ENCODE measurements around the gene NDP.

Gene NDP

DNA sequence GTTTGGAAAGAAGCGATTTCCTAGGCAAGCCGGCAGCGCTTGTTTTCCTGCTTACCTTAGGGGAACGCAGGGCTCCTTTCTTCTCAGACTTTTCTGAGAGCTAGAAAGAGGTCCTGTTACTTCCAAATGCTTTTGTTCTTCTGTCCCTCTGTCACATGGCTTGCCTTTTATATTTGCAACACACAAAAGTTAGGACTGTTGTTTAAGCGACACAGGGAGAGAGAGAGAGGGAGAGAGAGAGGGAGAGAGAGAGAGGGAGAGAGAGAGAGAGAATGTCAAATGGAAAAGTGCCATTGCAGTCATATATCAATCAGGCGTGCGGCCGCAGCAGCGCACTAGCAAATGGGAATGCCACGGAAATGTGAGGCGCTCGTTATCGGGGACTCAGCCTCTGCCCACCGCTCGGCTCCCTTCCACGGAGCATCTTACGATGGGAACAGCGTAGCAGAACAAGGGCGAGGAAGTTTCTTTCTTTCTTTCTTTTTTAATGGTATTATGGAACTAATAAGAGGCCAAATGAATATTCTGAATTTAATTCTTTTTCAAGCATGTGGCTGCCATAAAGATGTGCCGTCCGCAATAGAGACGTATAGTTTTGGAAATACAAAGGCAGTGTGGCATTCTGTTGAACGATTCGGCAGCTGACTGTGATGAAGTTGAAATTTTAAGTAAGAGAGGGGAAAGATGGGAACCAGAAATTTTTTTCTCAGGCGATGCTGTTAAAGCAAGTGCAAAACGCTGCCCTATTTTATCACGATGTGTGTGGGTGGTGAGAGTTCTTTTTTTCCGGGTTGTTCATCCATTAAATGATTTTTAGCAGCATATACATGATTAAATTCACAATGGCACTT is at the start of gene NDP (continued):
- TF ChIP-seq, protein P1, sequence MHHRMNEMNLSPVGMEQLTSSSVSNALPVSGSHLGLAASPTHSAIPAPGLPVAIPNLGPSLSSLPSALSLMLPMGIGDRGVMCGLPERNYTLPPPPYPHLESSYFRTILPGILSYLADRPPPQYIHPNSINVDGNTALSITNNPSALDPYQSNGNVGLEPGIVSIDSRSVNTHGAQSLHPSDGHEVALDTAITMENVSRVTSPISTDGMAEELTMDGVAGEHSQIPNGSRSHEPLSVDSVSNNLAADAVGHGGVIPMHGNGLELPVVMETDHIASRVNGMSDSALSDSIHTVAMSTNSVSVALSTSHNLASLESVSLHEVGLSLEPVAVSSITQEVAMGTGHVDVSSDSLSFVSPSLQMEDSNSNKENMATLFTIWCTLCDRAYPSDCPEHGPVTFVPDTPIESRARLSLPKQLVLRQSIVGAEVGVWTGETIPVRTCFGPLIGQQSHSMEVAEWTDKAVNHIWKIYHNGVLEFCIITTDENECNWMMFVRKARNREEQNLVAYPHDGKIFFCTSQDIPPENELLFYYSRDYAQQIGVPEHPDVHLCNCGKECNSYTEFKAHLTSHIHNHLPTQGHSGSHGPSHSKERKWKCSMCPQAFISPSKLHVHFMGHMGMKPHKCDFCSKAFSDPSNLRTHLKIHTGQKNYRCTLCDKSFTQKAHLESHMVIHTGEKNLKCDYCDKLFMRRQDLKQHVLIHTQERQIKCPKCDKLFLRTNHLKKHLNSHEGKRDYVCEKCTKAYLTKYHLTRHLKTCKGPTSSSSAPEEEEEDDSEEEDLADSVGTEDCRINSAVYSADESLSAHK (tag by site-specific recombination; IDR thresholded peaks at IDR 0.05) = no peak
- TF ChIP-seq, protein P2, sequence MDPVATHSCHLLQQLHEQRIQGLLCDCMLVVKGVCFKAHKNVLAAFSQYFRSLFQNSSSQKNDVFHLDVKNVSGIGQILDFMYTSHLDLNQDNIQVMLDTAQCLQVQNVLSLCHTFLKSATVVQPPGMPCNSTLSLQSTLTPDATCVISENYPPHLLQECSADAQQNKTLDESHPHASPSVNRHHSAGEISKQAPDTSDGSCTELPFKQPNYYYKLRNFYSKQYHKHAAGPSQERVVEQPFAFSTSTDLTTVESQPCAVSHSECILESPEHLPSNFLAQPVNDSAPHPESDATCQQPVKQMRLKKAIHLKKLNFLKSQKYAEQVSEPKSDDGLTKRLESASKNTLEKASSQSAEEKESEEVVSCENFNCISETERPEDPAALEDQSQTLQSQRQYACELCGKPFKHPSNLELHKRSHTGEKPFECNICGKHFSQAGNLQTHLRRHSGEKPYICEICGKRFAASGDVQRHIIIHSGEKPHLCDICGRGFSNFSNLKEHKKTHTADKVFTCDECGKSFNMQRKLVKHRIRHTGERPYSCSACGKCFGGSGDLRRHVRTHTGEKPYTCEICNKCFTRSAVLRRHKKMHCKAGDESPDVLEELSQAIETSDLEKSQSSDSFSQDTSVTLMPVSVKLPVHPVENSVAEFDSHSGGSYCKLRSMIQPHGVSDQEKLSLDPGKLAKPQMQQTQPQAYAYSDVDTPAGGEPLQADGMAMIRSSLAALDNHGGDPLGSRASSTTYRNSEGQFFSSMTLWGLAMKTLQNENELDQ (tag by site-specific recombination; IDR thresholded peaks at IDR 0.05; ENCODE audit: low read depth) = no peak
- no peak for TF ChIP-seq ZNF146 (tag by site-specific recombination; IDR thresholded peaks at IDR 0.05)
- TF ChIP-seq, protein P3, sequence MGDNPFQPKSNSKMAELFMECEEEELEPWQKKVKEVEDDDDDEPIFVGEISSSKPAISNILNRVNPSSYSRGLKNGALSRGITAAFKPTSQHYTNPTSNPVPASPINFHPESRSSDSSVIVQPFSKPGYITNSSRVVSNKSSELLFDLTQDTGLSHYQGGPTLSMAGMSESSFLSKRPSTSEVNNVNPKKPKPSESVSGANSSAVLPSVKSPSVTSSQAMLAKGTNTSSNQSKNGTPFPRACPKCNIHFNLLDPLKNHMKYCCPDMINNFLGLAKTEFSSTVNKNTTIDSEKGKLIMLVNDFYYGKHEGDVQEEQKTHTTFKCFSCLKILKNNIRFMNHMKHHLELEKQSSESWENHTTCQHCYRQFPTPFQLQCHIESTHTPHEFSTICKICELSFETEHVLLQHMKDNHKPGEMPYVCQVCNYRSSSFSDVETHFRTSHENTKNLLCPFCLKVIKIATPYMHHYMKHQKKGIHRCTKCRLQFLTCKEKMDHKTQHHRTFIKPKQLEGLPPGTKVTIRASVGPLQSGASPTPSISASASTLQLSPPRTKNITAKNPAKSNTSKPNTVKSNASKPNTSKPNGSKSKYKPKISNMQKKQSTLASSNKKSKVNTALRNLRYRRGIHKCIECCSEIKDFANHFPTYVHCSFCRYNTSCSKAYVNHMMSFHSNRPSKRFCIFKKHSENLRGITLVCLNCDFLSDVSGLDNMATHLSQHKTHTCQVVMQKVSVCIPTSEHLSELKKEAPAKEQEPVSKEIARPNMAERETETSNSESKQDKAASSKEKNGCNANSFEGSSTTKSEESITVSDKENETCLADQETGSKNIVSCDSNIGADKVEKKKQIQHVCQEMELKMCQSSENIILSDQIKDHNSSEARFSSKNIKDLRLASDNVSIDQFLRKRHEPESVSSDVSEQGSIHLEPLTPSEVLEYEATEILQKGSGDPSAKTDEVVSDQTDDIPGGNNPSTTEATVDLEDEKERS (tag by site-specific recombination; IDR thresholded peaks at IDR 0.05) = no peak
- 0 out of 2 replicates have a peak, but pooled peaks have one; percentile 25 for TF ChIP-seq ZBTB17 (tag by site-specific recombination; IDR thresholded peaks at IDR 0.05)
- TF ChIP-seq KLF1 (tag by site-specific recombination; IDR thresholded peaks at IDR 0.05) = no peak
- TF ChIP-seq ZNF560 (tag by site-specific recombination; IDR thresholded peaks at IDR 0.05; ENCODE audit: borderline replicate concordance) = no peak

DNA sequence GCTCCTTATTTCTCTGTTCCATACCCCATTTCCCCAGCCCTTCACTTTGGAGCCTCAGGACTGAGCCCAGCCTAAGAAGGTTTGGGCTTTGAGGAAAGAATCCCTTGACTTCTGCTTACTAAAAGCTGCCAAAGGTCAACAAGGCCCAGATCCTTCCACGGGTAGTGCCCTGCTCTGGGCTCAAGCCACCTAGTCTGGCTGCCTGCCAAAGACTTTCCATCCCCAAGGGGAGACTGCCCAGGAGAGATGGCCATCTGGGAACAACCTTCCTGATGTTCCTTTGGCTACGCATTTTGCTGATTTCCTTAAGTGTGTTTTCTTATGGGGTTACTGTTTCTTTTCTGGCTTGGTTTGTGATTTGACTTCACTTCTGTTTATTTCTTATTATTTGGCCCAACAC is 49.8 kb upstream of the NDP start:
- ChIA-PET POLR2A (no interaction called here), CTCF (interaction anchor here (1.5 kb wide), 1 partner anchor 65 kb away, joined by 5 read pairs; no protein-coding TSS in a partner anchor)
- no peak for TF ChIP-seq WT1 (tag by site-specific recombination; IDR thresholded peaks at IDR 0.05)
- TF ChIP-seq ZNF837 (tag by site-specific recombination; IDR thresholded peaks at IDR 0.05) = no peak
- TF ChIP-seq ZNF654 (tag by site-specific recombination; IDR thresholded peaks at IDR 0.05; ENCODE audit: low read depth) = no peak
- TF ChIP-seq HOXD13 (CRISPR knock-in tag; IDR thresholded peaks at IDR 0.05; ENCODE audit: borderline replicate concordance) = no peak
- no peak for TF ChIP-seq ZNF202 (tag by site-specific recombination; IDR thresholded peaks at IDR 0.05; ENCODE audit: borderline replicate concordance)
- TF ChIP-seq SP7 (tag by site-specific recombination; IDR thresholded peaks at IDR 0.05) = no peak
- TF ChIP-seq ZNF571 (tag by site-specific recombination; IDR thresholded peaks at IDR 0.05) = no peak
- no peak for TF ChIP-seq ZSCAN30 (tag by site-specific recombination; IDR thresholded peaks at IDR 0.05)
- TF ChIP-seq, protein P4, sequence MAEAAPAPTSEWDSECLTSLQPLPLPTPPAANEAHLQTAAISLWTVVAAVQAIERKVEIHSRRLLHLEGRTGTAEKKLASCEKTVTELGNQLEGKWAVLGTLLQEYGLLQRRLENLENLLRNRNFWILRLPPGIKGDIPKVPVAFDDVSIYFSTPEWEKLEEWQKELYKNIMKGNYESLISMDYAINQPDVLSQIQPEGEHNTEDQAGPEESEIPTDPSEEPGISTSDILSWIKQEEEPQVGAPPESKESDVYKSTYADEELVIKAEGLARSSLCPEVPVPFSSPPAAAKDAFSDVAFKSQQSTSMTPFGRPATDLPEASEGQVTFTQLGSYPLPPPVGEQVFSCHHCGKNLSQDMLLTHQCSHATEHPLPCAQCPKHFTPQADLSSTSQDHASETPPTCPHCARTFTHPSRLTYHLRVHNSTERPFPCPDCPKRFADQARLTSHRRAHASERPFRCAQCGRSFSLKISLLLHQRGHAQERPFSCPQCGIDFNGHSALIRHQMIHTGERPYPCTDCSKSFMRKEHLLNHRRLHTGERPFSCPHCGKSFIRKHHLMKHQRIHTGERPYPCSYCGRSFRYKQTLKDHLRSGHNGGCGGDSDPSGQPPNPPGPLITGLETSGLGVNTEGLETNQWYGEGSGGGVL (tag by site-specific recombination; IDR thresholded peaks at IDR 0.05) = no peak
- Histone ChIP-seq H3K27ac (ENCODE audit: extremely low read depth, low read depth, low read length) (no peak overlapping the region), H3K4me3 (ENCODE audit: low read depth, low read length) (no peak overlapping the region), H3K4me1 (ENCODE audit: control insufficient read depth, insufficient read depth, low read length) (no peaks in the 10 kb centered on the region), H3K36me3 (ENCODE audit: control insufficient read depth in 2 of 2, insufficient read depth in 1 of 2, low read length in 2 of 2) (no peaks in the 10 kb centered on the region), H3K9me3 (ENCODE audit: control insufficient read depth, insufficient read depth, low read depth, low read length) (no peaks in the 10 kb centered on the region)
